ENCODE data around the gene CDKN2AIPNL. TPM values are rescaled to one million over a fixed set of nuclear protein-coding genes. Genes with fewer than 3 reads are reported as not detected.

The CDKN2AIPNL gene
- total RNA-seq, 1 experiment from 2014 or later = 35.3 TPM

DNA sequence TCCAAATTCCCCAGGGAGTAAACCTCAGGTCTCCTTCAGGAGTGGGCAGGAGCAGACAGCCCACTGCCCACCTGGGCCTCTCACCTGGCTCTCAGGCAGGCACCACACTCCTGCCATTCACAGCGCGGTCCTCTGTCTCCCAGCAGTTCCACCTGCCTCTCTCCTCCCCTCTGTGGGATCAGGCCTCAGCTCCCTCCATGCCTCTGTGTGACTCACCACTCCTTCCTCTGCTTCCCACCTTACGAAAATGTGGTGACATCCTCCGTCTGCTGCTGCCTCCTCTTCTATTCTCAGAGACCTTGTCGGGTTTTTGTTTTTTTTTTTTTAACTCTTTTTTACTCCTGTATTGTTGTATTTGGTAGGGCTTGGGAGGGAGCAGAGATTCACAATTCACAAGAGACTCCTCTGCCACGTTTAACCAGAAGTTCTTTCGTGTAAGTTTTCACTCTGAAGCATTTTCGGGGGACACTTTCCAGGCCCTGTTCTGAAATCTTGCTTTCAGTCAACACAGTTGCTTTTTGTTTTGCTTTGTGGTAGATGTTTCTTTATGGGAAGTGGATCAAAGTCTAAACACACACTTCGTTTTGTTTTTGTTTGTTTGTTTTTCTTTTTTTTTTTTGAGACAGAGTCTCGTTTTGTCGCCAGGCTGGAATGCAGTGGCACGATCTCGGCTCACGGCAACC is 21.1 kb upstream of the CDKN2AIPNL start:
- Histone ChIP-seq H3K36me3 (ENCODE audit: low read depth) (no peaks in the 10 kb centered on the region), H3K79me2 (ENCODE audit: low read depth) (no peaks in the 10 kb centered on the region), H3K4me3 (no peak overlapping the region), H3K9me3 (ENCODE audit: insufficient read depth, low read depth) (no peaks in the 10 kb centered on the region), H4K20me1 (ENCODE audit: insufficient read depth) (no peaks in the 10 kb centered on the region), H3K4me1 (replicated peaks; ENCODE audit: insufficient read depth) (peaks cover 35% of the 10 kb centered on the region), H3K9me2 (ENCODE audit: insufficient read depth) (no peaks in the 10 kb centered on the region), H3K27me3 (ENCODE audit: insufficient read depth, low read depth) (no peaks in the 10 kb centered on the region), H3K27ac (no peak overlapping the region), H3K4me2 (no peak overlapping the region), H3F3A (ENCODE audit: insufficient read depth, low read depth) (peaks cover 35% of the 10 kb centered on the region), H2AFZ (0 out of 2 replicates have a peak overlapping the region, but pooled peaks have one; percentile 12)
- ChIA-PET CTCF (no interaction called here), POLR2A (ENCODE audit: unreplicated experiment) (interaction anchor here (0.8 kb wide), 1 partner anchor 9 kb away, joined by 17 read pairs; no protein-coding TSS in a partner anchor)
- intact Hi-C loops (cut with micrococcal nuclease; ENCODE audit: unreplicated experiment) = no loop called here
- TF ChIP-seq EZH2 (IDR thresholded peaks at IDR 0.05; ENCODE audit: low read depth) = no peak
- TF ChIP-seq, protein P1, sequence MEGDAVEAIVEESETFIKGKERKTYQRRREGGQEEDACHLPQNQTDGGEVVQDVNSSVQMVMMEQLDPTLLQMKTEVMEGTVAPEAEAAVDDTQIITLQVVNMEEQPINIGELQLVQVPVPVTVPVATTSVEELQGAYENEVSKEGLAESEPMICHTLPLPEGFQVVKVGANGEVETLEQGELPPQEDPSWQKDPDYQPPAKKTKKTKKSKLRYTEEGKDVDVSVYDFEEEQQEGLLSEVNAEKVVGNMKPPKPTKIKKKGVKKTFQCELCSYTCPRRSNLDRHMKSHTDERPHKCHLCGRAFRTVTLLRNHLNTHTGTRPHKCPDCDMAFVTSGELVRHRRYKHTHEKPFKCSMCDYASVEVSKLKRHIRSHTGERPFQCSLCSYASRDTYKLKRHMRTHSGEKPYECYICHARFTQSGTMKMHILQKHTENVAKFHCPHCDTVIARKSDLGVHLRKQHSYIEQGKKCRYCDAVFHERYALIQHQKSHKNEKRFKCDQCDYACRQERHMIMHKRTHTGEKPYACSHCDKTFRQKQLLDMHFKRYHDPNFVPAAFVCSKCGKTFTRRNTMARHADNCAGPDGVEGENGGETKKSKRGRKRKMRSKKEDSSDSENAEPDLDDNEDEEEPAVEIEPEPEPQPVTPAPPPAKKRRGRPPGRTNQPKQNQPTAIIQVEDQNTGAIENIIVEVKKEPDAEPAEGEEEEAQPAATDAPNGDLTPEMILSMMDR (conservative IDR thresholded peaks at IDR 0.05) = no peak
- no TSS peak for BruUV-seq (replicated peaks)
- DNase-seq = peak in 1 of 2 experiments; percentile 23

DNA sequence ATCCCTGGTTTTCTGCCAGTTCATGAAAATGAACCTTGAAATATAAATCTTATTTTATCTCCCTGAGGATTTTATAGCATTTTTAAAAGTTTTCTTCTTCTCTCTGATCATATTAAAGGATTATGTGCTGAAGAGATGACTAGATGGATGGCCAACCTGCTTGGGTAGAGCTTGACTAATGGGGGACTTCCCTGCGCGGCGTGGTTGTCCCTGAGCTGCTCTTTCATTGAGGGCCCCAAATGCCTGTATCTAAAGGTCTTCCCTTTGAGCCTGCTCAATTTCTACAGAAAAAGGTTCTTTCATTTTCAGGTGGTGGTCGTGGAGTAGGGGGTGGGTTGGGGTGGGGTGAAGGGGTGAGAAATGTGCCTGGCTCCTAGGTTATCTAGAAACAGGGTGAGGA is 20.5 kb upstream of the CDKN2AIPNL start:
- DNase-seq = no peak
- H3K27ac ChIP-seq = no peak overlapping the region
- H3K4me1 ChIP-seq (replicated peaks; ENCODE audit: insufficient read depth) = peaks cover 28% of the 10 kb centered on the region
- H3K9me2 ChIP-seq (ENCODE audit: insufficient read depth) = no peaks in the 10 kb centered on the region
- no peaks in the 10 kb centered on the region for H3K79me2 ChIP-seq (ENCODE audit: low read depth)
- intact Hi-C loops (cut with micrococcal nuclease; ENCODE audit: unreplicated experiment) = no loop called here
- H3K4me2 ChIP-seq = no peak overlapping the region
- BruUV-seq (replicated peaks) = no TSS peak
- TF ChIP-seq EZH2 (IDR thresholded peaks at IDR 0.05; ENCODE audit: low read depth) = no peak
- TF ChIP-seq, protein P1 (conservative IDR thresholded peaks at IDR 0.05) = no peak
- ChIA-PET CTCF (interaction anchor here (0.7 kb wide), 1 partner anchor 838 kb away, joined by 4 read pairs; no protein-coding TSS in a partner anchor), POLR2A (ENCODE audit: unreplicated experiment) (interaction anchor here (0.8 kb wide), 1 partner anchor 10 kb away, joined by 17 read pairs; no protein-coding TSS in a partner anchor)
- no peaks in the 10 kb centered on the region for H3K27me3 ChIP-seq (ENCODE audit: insufficient read depth, low read depth)
- no peak overlapping the region for H3K4me3 ChIP-seq
- H3K36me3 ChIP-seq (ENCODE audit: low read depth) = no peaks in the 10 kb centered on the region
- no peak overlapping the region for H2AFZ ChIP-seq
- no peaks in the 10 kb centered on the region for H3K9me3 ChIP-seq (ENCODE audit: insufficient read depth, low read depth)
- no peaks in the 10 kb centered on the region for H4K20me1 ChIP-seq (ENCODE audit: insufficient read depth)
- H3F3A ChIP-seq (ENCODE audit: insufficient read depth, low read depth) = peaks cover 29% of the 10 kb centered on the region

DNA sequence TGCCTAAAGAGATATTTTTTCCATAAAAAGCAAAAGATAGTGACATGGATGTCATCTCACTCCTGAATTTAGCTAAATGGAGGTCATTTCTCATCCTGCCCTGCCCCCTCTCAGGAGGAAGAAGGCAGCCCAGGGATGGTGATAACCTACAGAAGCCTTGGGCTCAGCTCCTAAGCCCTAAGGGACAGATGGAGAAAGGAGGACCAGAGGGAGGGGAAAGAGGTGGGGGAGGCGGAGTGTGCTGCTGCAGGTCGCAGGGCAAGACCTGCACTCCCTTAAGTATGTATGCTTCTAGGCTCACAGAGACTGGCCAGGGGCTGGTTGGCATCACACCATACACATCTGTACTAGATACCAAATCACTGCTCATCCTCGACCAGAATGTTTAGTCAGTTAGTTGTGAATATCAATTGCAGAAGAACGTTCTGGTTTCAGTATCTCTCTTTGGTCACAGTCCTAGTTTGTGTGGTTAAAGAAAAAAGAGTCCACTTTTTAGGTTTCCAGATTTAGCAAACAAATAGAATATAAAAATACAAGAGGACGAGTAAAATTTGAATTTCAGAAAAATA is 18.4 kb upstream of the CDKN2AIPNL start:
- Histone ChIP-seq H3F3A (ENCODE audit: insufficient read depth, low read depth) (peaks cover 16% of the 10 kb centered on the region), H3K9me3 (ENCODE audit: insufficient read depth, low read depth) (no peaks in the 10 kb centered on the region), H4K20me1 (ENCODE audit: insufficient read depth) (no peaks in the 10 kb centered on the region), H3K4me3 (no peak overlapping the region), H3K36me3 (ENCODE audit: low read depth) (no peaks in the 10 kb centered on the region), H3K9me2 (ENCODE audit: insufficient read depth) (no peaks in the 10 kb centered on the region), H3K4me1 (replicated peaks; ENCODE audit: insufficient read depth) (peaks cover 7% of the 10 kb centered on the region), H3K27ac (no peak overlapping the region), H2AFZ (no peak overlapping the region), H3K4me2 (no peak overlapping the region), H3K27me3 (ENCODE audit: insufficient read depth, low read depth) (no peaks in the 10 kb centered on the region), H3K79me2 (ENCODE audit: low read depth) (no peaks in the 10 kb centered on the region)
- no TSS peak for BruUV-seq (replicated peaks)
- TF ChIP-seq, protein P1 (conservative IDR thresholded peaks at IDR 0.05) = no peak
- TF ChIP-seq EZH2 (IDR thresholded peaks at IDR 0.05; ENCODE audit: low read depth) = no peak
- no peak for DNase-seq
- intact Hi-C loops (cut with micrococcal nuclease; ENCODE audit: unreplicated experiment) = no loop called here
- ChIA-PET POLR2A (ENCODE audit: unreplicated experiment) (interaction anchor here (0.6 kb wide), 1 partner anchor 65 kb away, joined by 13 read pairs; no protein-coding TSS in a partner anchor), CTCF (no interaction called here)
